Fibroblast of lung (primary cell): ENCODE measurements around the gene OVOL2.

Experiments used
- EZH2 ChIP-seq: IDR thresholded peaks from 2 replicates; pipeline ENCODE4 v1.5.1; 2012; ENCODE audit warnings: low read length, control low read depth, mild to moderate bottlenecking; ENCODE audit errors: missing control alignments
- TF ChIP-seq, protein P1 (sequence below), 2 donors: IDR thresholded peaks in 1 of 2; conservative IDR thresholded peaks in 1 of 2; 1 replicate in 1 of 2; 2 replicates in 1 of 2; pipeline ENCODE4 v1.5.1; 2011 to 2012; ENCODE audit warnings: low read length in 2 of 2, control low read depth in 1 of 2, inconsistent platforms in 1 of 2, low read depth in 1 of 2, mild to moderate bottlenecking in 1 of 2

DNA sequence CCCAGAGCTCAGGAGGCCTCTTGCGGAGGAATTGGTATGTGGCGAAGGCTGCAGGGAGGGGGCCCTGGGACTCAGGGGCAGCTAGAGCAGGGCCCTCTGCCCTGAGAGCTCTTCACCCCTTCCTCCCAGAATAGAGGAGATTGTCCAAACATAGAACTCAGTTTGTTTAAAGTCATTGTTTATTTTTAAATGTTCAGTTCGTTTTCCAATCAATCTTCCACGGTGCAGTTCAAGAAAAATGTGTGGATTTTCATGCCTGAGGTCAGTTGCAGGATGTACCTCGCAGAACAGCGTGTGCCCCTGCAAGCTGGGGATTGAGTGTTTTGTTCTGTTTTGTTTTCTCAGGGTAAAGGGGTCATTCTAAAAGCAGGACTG is 51.7 kb downstream of the OVOL2 start:
- TF ChIP-seq, protein P1, sequence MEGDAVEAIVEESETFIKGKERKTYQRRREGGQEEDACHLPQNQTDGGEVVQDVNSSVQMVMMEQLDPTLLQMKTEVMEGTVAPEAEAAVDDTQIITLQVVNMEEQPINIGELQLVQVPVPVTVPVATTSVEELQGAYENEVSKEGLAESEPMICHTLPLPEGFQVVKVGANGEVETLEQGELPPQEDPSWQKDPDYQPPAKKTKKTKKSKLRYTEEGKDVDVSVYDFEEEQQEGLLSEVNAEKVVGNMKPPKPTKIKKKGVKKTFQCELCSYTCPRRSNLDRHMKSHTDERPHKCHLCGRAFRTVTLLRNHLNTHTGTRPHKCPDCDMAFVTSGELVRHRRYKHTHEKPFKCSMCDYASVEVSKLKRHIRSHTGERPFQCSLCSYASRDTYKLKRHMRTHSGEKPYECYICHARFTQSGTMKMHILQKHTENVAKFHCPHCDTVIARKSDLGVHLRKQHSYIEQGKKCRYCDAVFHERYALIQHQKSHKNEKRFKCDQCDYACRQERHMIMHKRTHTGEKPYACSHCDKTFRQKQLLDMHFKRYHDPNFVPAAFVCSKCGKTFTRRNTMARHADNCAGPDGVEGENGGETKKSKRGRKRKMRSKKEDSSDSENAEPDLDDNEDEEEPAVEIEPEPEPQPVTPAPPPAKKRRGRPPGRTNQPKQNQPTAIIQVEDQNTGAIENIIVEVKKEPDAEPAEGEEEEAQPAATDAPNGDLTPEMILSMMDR (conservative IDR thresholded peaks at IDR 0.05 in 1 of 2, IDR thresholded peaks at IDR 0.05 in 1 of 2; ENCODE audit: low read depth in 1 of 2, low read length in 2 of 2) = no peak
- TF ChIP-seq EZH2 = no peak
